Hematopoietic multipotent progenitor cell treated with erythropoietin and hydrocortisone succinate and interleukin-3 and kit ligand, for 17 days (in vitro differentiated cells): Measurements from ENCODE around the gene SGO1.

ENCODE experiments used
- DNase-seq: peaks from one replicate; pipeline ENCODE4 v3.0.0-alpha.2; 2015; ENCODE audit warnings: low spot score

Gene SGO1

DNA sequence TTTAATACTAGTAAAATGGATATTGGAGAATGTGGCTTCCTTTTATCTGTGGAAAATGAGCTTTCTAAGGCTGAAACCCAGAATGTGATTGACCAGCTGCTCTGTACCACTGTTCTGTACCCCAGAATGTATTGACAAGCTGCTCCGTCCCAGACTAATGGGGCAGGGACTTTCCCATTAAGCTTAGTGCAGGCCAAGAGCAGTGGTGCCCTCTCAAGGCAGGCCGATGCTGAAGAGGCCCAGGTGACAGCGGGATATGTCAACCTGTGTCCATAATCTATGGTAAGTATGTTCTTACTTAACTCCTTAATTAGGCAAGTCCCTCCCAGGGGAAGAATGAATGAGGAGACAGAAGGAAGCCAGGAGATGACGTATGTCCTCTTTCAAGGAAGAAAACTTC is 31.1 kb downstream of the SGO1 start:
- DNase-seq, result no peak

DNA sequence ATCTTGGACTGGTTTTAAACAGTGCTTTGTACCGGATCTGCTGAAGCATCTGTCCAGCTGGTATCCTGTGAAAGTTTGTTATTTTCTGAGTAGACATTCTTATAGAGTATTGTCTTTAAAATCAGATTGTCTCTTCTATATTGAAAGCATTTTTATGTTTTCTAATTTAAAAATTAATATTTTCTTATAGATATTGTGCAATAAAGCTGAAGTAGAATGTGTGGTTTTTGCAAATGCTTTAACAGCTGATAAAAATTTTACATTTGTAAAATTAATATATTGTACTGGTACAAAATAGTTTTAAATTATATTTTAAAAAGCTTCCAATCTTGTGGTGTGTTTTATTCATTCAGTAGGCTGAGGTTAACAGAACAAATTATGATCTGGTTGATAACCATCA is 31.9 kb downstream of the SGO1 start:
- DNase-seq, result no peak

GRCh38 chr3:20148466-20148865 is 37.5 kb downstream of the SGO1 start:
- DNase-seq, result no peak

- no peak for DNase-seq
Measured at GRCh38 chr3:20147361-20147760, 38.6 kb downstream of the SGO1 start.

DNA sequence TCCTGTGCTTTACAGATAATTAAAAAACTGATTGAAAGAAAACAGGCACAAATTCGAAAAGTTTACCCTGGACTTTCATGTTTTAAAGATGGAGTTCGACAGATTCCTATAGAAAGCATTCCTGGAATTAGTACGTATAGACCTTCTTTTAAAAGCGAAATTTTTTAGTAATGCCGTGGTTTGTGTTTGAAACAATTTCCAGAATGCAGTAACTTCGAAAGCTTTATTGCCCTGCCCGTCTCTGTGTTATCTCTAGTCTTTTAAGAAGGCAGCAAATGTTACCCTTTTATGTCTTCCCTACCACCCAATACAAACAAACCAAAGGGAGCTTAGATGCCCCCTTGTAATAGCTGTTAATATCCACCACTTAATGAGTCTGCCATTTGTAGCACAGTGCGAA is 39.7 kb downstream of the SGO1 start:
- DNase-seq, result no peak

DNA sequence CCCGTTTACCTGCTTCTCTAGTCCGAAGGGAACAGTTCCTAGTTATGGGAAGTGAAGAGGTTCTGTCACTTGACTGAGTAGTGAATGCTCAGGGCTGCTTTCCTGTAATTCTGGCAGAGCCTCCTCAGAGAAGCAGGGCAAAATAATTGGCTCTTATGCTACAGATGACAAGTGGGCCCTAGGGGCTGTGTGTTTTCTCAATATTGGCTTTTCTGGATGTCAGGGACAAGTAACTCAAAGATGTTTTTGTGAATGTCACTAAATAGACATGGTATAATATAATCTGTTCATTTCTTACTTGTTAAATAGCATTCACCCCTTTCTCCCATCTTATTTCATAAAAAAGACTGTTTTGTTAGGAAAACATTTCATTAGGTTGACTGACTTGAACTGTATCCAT is 40.1 kb downstream of the SGO1 start:
- no peak for DNase-seq

DNA sequence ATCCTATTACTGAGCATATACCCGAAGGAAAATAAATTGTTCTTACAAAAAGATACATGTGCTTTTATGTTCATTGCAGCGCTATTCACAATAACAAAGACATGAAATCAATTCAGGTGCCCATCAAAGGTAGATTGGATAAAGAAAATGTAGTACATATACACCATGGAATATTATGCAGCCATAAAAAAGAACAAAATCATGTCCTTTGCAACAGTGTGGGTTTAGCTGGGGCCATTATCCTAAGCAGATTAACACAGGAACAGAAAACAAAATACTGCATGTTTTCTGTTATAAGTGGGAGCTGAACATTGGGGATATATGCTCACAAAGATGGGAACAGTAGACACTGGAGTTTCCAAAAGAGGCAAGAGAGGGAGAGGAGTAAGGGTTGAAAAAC is 42.5 kb downstream of the SGO1 start:
- DNase-seq, result no peak

GRCh38 chr3:20142517-20142916 is 43.5 kb downstream of the SGO1 start:
- no peak for DNase-seq

- no peak for DNase-seq
Measured at GRCh38 chr3:20141851-20142250, 44.2 kb downstream of the SGO1 start.

DNA sequence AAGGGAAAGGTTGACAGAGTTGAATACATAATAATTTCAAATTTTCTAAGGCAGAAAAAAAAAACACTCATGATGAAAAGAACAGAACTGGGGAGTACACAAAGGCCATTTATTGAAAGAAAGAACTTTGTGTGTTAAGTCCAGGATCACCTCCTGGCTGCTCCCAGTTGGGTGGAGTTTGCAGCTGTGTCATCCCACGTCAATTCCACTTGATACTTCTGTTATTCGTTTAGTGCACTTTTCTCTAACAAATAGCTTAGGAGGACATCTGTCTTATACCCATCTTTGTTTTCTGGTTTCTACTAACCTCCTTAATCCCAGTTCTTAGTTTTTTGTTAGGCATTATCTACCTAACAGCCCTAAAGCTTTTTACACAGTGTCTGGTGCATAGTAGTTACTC is 44.7 kb downstream of the SGO1 start:
- no peak for DNase-seq

DNA sequence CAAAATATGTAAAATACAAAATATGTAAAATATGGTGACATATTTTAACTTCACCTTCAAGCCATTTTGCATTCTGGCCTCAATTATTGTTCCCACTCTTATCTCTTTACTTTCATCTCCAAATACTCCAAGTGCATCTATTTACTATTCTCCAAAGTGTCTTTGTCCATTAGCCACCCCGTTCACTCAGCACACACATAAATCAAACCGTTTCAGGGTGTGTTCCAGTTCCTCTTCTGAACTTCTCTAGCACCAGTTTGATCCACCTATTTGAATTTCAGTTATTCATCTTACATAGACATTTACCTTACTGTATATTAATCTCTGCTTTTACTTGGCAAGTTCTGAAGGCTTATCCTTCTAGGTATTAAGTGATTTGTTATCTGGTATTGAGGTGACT is 45.1 kb downstream of the SGO1 start:
- DNase-seq, result no peak

- DNase-seq, result no peak
Measured at GRCh38 chr3:20137647-20138046, 48.4 kb downstream of the SGO1 start.

GRCh38 chr3:20136231-20136630 is 49.8 kb downstream of the SGO1 start:
- DNase-seq, result no peak

GRCh38 chr3:20130106-20130505 is 55.9 kb downstream of the SGO1 start:
- DNase-seq, result no peak

DNA sequence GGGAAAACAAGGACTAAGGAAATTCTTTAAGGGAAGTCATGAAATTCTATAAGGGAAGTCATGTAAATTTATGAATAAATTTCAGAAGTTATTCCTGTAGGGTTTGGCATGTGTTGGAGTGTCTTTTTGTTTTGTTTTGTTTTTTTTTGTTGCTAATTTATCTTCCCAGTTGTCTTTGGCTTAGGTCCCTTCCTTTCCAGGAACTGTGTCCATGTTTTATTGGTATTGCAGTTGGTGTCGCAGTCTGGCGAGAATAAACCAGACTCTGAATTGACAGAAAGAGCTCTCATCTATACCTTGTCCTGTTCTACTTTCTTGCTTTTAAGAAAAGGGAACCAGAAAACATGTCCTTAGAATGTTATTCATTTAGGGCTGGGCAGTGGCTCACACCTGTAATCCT is 57.6 kb downstream of the SGO1 start:
- DNase-seq, result no peak

DNA sequence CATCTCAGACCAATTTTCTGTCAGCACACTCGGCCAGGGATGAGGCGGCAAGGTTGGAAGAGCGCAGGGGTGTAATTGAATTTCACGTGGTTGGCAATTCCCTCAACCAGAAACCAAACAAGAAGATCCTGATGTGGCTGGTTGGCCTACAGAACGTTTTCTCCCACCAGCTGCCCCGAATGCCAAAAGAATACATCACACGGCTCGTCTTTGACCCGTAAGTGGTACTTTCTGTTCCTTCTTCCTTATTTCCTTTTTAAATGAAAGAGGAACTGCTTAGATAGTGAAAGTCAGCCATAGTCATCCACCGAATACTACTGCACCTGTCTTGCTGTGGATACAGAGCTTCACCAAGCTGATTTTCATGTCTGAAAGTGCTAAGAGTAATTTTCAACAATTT is 60.1 kb downstream of the SGO1 start:
- no peak for DNase-seq

GRCh38 chr3:20125289-20125688 is 60.7 kb downstream of the SGO1 start:
- no peak for DNase-seq

DNA sequence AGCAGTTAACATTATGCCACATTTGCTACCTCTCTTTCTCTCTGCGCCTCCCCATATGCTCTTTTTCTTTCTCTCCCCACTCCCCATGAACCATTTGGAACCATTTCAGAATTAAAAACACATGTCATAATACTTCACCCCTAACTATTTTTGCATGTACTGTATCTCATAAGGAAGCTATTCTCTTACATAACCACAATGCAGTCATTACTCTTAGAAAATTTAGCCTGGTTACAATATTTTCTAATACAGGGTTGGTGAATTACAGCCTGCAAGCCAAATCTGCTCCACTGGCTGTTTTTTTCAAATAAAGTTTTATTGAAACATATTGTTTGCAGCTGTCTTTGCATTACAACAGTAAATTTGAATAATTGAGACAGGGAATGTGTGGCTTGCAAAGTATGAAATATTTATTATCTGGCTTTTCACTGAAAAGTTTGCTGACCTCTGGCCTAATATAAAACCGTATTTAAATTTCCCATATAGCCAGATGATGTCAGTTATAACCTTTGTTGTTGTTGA is 62.8 kb downstream of the SGO1 start:
- DNase-seq, result no peak

- no peak for DNase-seq
Measured at GRCh38 chr3:20121088-20121487, 64.9 kb downstream of the SGO1 start.
